NB4 (cell line): ENCODE data around the gene ZXDB.
"Not testable (repeated sequence)": the region's sequence is repeated elsewhere in the genome, so short reads cannot be mapped to it uniquely, and the experiment has no call there.

Source experiments
- DNase-seq: peaks from one replicate; pipeline ENCODE4 v3.0.0; 2010; ENCODE audit warnings: low read depth
- H3K4me3 ChIP-seq: one replicate; pipeline ENCODE4 v1.5.1; 2011; ENCODE audit warnings: mild to moderate bottlenecking, low read depth, low read length, moderate library complexity
- CTCF ChIP-seq: IDR thresholded peaks from one replicate; pipeline ENCODE4 v1.5.1; 2012; ENCODE audit warnings: low read depth, low read length
- MAX ChIP-seq: IDR thresholded peaks from 2 replicates; pipeline ENCODE4 v1.6.1; 2011; ENCODE audit warnings: low read depth, low read length
- MYC ChIP-seq: IDR thresholded peaks from 2 replicates; pipeline ENCODE4 v1.6.1; 2011; ENCODE audit warnings: low read depth, low read length
- POLR2A ChIP-seq: IDR thresholded peaks from 2 replicates; pipeline ENCODE4 v1.6.1; 2011; ENCODE audit warnings: mild to moderate bottlenecking; ENCODE audit not compliant: insufficient read length; ENCODE audit errors: extremely low read depth

Gene ZXDB

GRCh38 chrX:57591284-57592159, at the start of gene ZXDB:
ZXDB (plus strand) TSS chrX:57592011; CDS start chrX:57592049, 38 bp downstream.
- H3K4me3 ChIP-seq: peak within 1 kb of the TSS; percentile 71
- peak; percentile 18 for DNase-seq

GRCh38 chrX:57565198-57565597, 26.6 kb upstream of the ZXDB start:
- no peak for DNase-seq
- H3K4me3 ChIP-seq: no peak overlapping the region
- TF ChIP-seq POLR2A: no peak
- no peak for TF ChIP-seq CTCF
- TF ChIP-seq MYC: no peak
- TF ChIP-seq MAX: no peak

- H3K4me3 ChIP-seq: no peak overlapping the region
- DNase-seq: peak; percentile 57
- TF ChIP-seq POLR2A: no peak
- no peak for TF ChIP-seq MAX
- peak; percentile 20 for TF ChIP-seq CTCF
- TF ChIP-seq MYC: no peak
Measured at GRCh38 chrX:57573754-57574153, 18.1 kb upstream of the ZXDB start.

GRCh38 chrX:57582948-57583347, 8.9 kb upstream of the ZXDB start:
- not testable (repeated sequence) for DNase-seq, H3K4me3 ChIP-seq

GRCh38 chrX:57583477-57583876, 8.3 kb upstream of the ZXDB start:
- TF ChIP-seq CTCF: no peak
- no peak for TF ChIP-seq POLR2A
- TF ChIP-seq MAX: no peak
- no peak for TF ChIP-seq MYC
- no peak overlapping the region for H3K4me3 ChIP-seq
- no peak for DNase-seq

GRCh38 chrX:57586360-57586759, 5.5 kb upstream of the ZXDB start:
- peak; percentile 6 for DNase-seq

More at GRCh38 chrX:57586360-57586759, 5.5 kb upstream of the ZXDB start:
- TF ChIP-seq POLR2A: no peak
- no peak for TF ChIP-seq MAX
- TF ChIP-seq CTCF: no peak
- no peak for TF ChIP-seq MYC
- no peak overlapping the region for H3K4me3 ChIP-seq
